ENCODE results near the gene USP19. TPM values are rescaled to one million over a fixed set of nuclear protein-coding genes. Genes with fewer than 3 reads are reported as not detected.

USP19 gene
- total and polyA plus RNA-seq, 2 of the 4 experiments (the other 2 are of a cell fraction) = 24.7 to 39.7 TPM

- no TSS peak for BruUV-seq (replicated peaks)
- peaks cover 39% of the 10 kb centered on the region for H3K36me3 ChIP-seq (ENCODE audit: control insufficient read depth, insufficient read depth, low read length)
- H3K14ac ChIP-seq (replicated peaks; ENCODE audit: low read depth, low read length) = peak overlapping the region; percentile 98
- no peak overlapping the region; the same call in 2 of the 3 replicates for H2BK15ac ChIP-seq (ENCODE audit: low read depth, low read length)
- H3K56ac ChIP-seq (ENCODE audit: extremely low read depth, insufficient read depth, low read length) = peak overlapping the region; percentile 94; the same call in 1 of the 2 replicates
- peak overlapping the region; percentile 56 for H4K5ac ChIP-seq (ENCODE audit: low read depth, low read length)
- H3K23ac ChIP-seq (ENCODE audit: low read depth, low read length) = peak overlapping the region; percentile 81
- peaks cover 9% of the 10 kb centered on the region for H3K4me1 ChIP-seq (ENCODE audit: control insufficient read depth, insufficient read depth, low read length)
- peaks cover 18 to 63% of the 10 kb centered on the region in 2 experiments for H3K79me1 ChIP-seq (ENCODE audit: low read depth in 1 of 2, low read length in 2 of 2)
- H2BK20ac ChIP-seq (ENCODE audit: low read depth, low read length) = no peak overlapping the region
- no peaks in the 10 kb centered on the region for H3K27me3 ChIP-seq (ENCODE audit: control insufficient read depth, insufficient read depth, low read length)
- peak overlapping the region; percentile 96 for H2AK5ac ChIP-seq (ENCODE audit: low read depth, low read length)
- H2BK5ac ChIP-seq (ENCODE audit: low read depth, low read length, poor library complexity, severe bottlenecking) = peak overlapping the region; percentile 82
- peak overlapping the region; percentile 94 for H4K91ac ChIP-seq (ENCODE audit: insufficient read depth, low read depth, low read length)
- in situ Hi-C loops (cut with MboI; ENCODE audit: low sequenced_read_pairs) = no loop called here
- peak overlapping the region; percentile 96 for H3K27ac ChIP-seq (ENCODE audit: insufficient read depth, low read length)
- DNase-seq (no peak), ATAC-seq (ENCODE audit: low read depth) (no peak)
- H4K20me1 ChIP-seq (ENCODE audit: insufficient read depth, low read length) = peaks cover 12% of the 10 kb centered on the region
- 0 out of 2 replicates have a peak overlapping the region, but pooled peaks have one; percentile 24 for H2BK120ac ChIP-seq (ENCODE audit: low read depth, low read length)
- WGBS, 2 experiments (ENCODE audit: extremely low coverage in 2 of 2, insufficient read length in 1 of 2) = no CpG with 5 or more reads among the region's 9 CpGs
- H3K4me2 ChIP-seq (ENCODE audit: low read depth, low read length) = peak overlapping the region; percentile 66
- intact Hi-C loops (cut with micrococcal nuclease) = loop anchor here (2.0 kb wide), 1 partner anchor 145 kb away; the partner anchor contains the start of gene C3orf62
- ChIA-PET CTCF (no interaction called here), POLR2A (ENCODE audit: unreplicated experiment) (interaction anchor here (0.5 to 1.2 kb wide), 3 partner anchors 11 to 230 kb away, joined by 3 to 7 read pairs (median 3); partner anchors contain the start of gene USP19)
- H3K4me3 ChIP-seq (ENCODE audit: insufficient read depth, low read depth, low read length) = peak overlapping the region; percentile 68
- peak overlapping the region; percentile 97 for H2AFZ ChIP-seq (replicated peaks; ENCODE audit: low read length, poor library complexity)
- H4K8ac ChIP-seq (ENCODE audit: low read depth in 2 of 2, low read length in 2 of 2) = peak overlapping the region; percentile 83 to 97
- peak overlapping the region; percentile 99 for H2AK9ac ChIP-seq (replicated peaks; ENCODE audit: low read depth, low read length, poor library complexity)
- TF ChIP-seq FOS (IDR thresholded peaks at IDR 0.05; ENCODE audit: low read depth, low read length) (no peak), MAFK (IDR thresholded peaks at IDR 0.05; ENCODE audit: low read depth, low read length) (no peak)
- no peak overlapping the region; the same call in 1 of the 2 replicates for H3K18ac ChIP-seq (ENCODE audit: low read depth, low read length)
- dilution Hi-C loops (cut with HindIII; ENCODE audit: low sequenced_read_pairs, unreplicated experiment) = no loop called here
- peaks cover 37% of the 10 kb centered on the region for H3K9me1 ChIP-seq (ENCODE audit: insufficient read depth, low read length)
- H3K9me3 ChIP-seq (ENCODE audit: control insufficient read depth, insufficient read depth, low read length) = no peaks in the 10 kb centered on the region
- H3K9ac ChIP-seq (ENCODE audit: low read depth, low read length) = peak overlapping the region; percentile 96
- peak overlapping the region; percentile 97 for H3K4ac ChIP-seq (ENCODE audit: low read depth, low read length)
These were observed 11.4 kb upstream of the USP19 start for GRCh38 chr3:49132073-49132436.

Measured in IMR-90 (cell line).